Adrenal gland (tissue), 12 donors: ENCODE data around the gene DEPDC1B. TPM values are rescaled to one million over a fixed set of nuclear protein-coding genes. Genes with fewer than 3 reads are reported as not detected.
"Not testable (repeated sequence)": the region's sequence is repeated elsewhere in the genome, so short reads cannot be mapped to it uniquely, and the experiment has no call there.

Source experiments
- DNase-seq, 7 donors: peaks; one replicate each; pipeline ENCODE4 v3.0.0-alpha.2; 2019 to 2020
- H3K27ac ChIP-seq, 5 donors: fragments of 200-600 bp; sonication (generic) in 4 of 5; 1 replicate in 3 of 5; 2 replicates in 2 of 5; pipeline versions ENCODE4 v1.5.1 to v1.8.0; 2016 to 2020; ENCODE audit warnings: mild to moderate bottlenecking in 1 of 5
- H3K27me3 ChIP-seq: fragments of 200-600 bp; 2 replicates; pipeline ENCODE4 v1.8.0; 2021
- H3K36me3 ChIP-seq, 2 donors: fragments of 200-600 bp; replicated peaks in 1 of 2; 1 replicate in 1 of 2; 2 replicates in 1 of 2; pipeline versions ENCODE4 v1.5.1 to v1.8.0; 2018 to 2022
- H3K4me1 ChIP-seq, 2 donors: fragments of 200-600 bp; replicated peaks in 1 of 2; 1 replicate in 1 of 2; 2 replicates in 1 of 2; pipeline versions ENCODE4 v1.5.1 to v1.8.0; 2018 to 2021
- H3K4me3 ChIP-seq, 4 donors: fragments of 200-600 bp; sonication (generic) in 3 of 4; one replicate each; pipeline ENCODE4 v1.5.1; 2016 to 2018
- H3K9me3 ChIP-seq, 3 donors: fragments of 200-600 bp; sonication (generic) in 1 of 3; replicated peaks in 1 of 3; 1 replicate in 2 of 3; 2 replicates in 1 of 3; pipeline versions ENCODE4 v1.5.1 to v1.8.0; 2016 to 2021
- POLR2A ChIP-seq, 2 donors: fragments of 450-650 bp; IDR thresholded peaks; one replicate each; pipeline ENCODE4 v1.6.1; 2017; ENCODE audit warnings: antibody characterized with exemption in 2 of 2, mild to moderate bottlenecking in 2 of 2, moderate library complexity in 1 of 2
- WGBS, 4 donors: extraction: QIAGEN DNeasy Blood & Tissue Kit in 2 of 4; methylation state at CpG; one replicate each; pipeline versions ENCODE4 v1.1.5 to v1.1.7; 2013 to 2017; 5-methylcytosine and 5-hydroxymethylcytosine counted together
- intact Hi-C, 2 donors: fragments of 100-400 bp; cut with DNase I; formaldehyde crosslinking; loops; one replicate each; pipeline versions ENCODE4 v1.14.1 to v1.15.0; 2022 to 2023
- polyA plus RNA-seq, 3 donors: library from polyadenylated mRNA; stranded (reverse); fragments of 200-250 nt in 2 of 3; fragments of 350-450 nt in 1 of 3; fragmentation: Illumina TruSeq in 1 of 3; extraction: RNeasy Lipid Tissue Mini Kit (QIAGEN cat#74804) in 1 of 3; gene quantifications; one replicate each; pipeline ENCODE4 v1.2.3, GENCODE V29; 2013 to 2014
- total RNA-seq, 9 donors: library from RNA; depleted of rRNA in 4 of 9; stranded (reverse); fragments of >200 nt in 4 of 9; fragments of 120-200 nt in 1 of 9; fragmentation: NEBNext Ultra II Directional in 1 of 9; extraction: Animal tissue kit (Norgen Biotek cat#: 25700) in 1 of 9; gene quantifications; one replicate each; pipeline versions ENCODE4 v1.1.0 to v1.2.4, GENCODE V29; 2013 to 2023
- TF ChIP-seq, protein P1 (sequence below), 6 experiments: fragments of 450-650 bp in 4 of 6; fragments of 200-600 bp in 2 of 6; sonication (generic) in 1 of 6; IDR thresholded peaks; 1 replicate in 5 of 6; 2 replicates in 1 of 6; pipeline versions ENCODE4 v1.5.1 to v1.8.0; 2016 to 2021; ENCODE audit warnings: antibody characterized with exemption in 6 of 6, mild to moderate bottlenecking in 2 of 6, moderate library complexity in 1 of 6
- donor health status: healthy with polysubstance abuse.
- donor health status: Bipolar disorder and iron deficiency.
- donor health status: DM: yes; HTN: yes; CAD: no.
- donor health status: DM: no; HTN: no; CAD: no.
- donor health status: DM: no; HTN: no; CAD: no.
- donor health status: DM: yes; HTN: yes; CAD: no.

DEPDC1B gene
- total and polyA plus RNA-seq, 12 donors = 0.08 to 7.0 (median 0.36) TPM; not detected in 1

GRCh38 chr5:60712950-60713349, 13.0 kb upstream of the DEPDC1B start:
- no peaks in the 10 kb centered on the region for H3K27me3 ChIP-seq
- H3K4me1 ChIP-seq = no peaks in the 10 kb centered on the region
- DNase-seq = no peak
- no peaks in the 10 kb centered on the region for H3K9me3 ChIP-seq
- intact Hi-C loops = no loop called here
- H3K36me3 ChIP-seq = no peaks in the 10 kb centered on the region
- no peak overlapping the region for H3K27ac ChIP-seq
- WGBS, 4 donors = 85 to 95% (median 91%) methylated on average over 5 of the region's 5 CpGs
- TF ChIP-seq, protein P1, sequence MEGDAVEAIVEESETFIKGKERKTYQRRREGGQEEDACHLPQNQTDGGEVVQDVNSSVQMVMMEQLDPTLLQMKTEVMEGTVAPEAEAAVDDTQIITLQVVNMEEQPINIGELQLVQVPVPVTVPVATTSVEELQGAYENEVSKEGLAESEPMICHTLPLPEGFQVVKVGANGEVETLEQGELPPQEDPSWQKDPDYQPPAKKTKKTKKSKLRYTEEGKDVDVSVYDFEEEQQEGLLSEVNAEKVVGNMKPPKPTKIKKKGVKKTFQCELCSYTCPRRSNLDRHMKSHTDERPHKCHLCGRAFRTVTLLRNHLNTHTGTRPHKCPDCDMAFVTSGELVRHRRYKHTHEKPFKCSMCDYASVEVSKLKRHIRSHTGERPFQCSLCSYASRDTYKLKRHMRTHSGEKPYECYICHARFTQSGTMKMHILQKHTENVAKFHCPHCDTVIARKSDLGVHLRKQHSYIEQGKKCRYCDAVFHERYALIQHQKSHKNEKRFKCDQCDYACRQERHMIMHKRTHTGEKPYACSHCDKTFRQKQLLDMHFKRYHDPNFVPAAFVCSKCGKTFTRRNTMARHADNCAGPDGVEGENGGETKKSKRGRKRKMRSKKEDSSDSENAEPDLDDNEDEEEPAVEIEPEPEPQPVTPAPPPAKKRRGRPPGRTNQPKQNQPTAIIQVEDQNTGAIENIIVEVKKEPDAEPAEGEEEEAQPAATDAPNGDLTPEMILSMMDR (IDR thresholded peaks at IDR 0.05) = no peak
- TF ChIP-seq POLR2A (IDR thresholded peaks at IDR 0.05) = no peak
- no peak overlapping the region for H3K4me3 ChIP-seq

- H3K36me3 ChIP-seq, H3K4me3 ChIP-seq, H3K27ac ChIP-seq, intact Hi-C loops, H3K27me3 ChIP-seq, H3K9me3 ChIP-seq, DNase-seq, H3K4me1 ChIP-seq: not testable (repeated sequence)
- WGBS, 4 donors = 61 to 81% (median 76%) methylated on average over 3 of the region's 3 CpGs
These were observed 11.9 kb upstream of the DEPDC1B start for GRCh38 chr5:60711892-60712291.

- 40 to 53% (median 49%) methylated on average over 3 of the region's 3 CpGs for WGBS, 4 donors
- H3K9me3 ChIP-seq = no peaks in the 10 kb centered on the region
- no peak for TF ChIP-seq POLR2A (IDR thresholded peaks at IDR 0.05)
- TF ChIP-seq, protein P1 (IDR thresholded peaks at IDR 0.05) = no peak
- H3K36me3 ChIP-seq = no peaks in the 10 kb centered on the region
- no peaks in the 10 kb centered on the region for H3K27me3 ChIP-seq
- no peak overlapping the region for H3K4me3 ChIP-seq
- H3K4me1 ChIP-seq = no peaks in the 10 kb centered on the region
- intact Hi-C loops = no loop called here
- H3K27ac ChIP-seq = no peak overlapping the region
- DNase-seq = no peak
These were observed 10.4 kb upstream of the DEPDC1B start for GRCh38 chr5:60710362-60710761.

GRCh38 chr5:60705144-60705543, 5.2 kb upstream of the DEPDC1B start:
- H3K4me1 ChIP-seq = peaks cover 0 to 10% of the 10 kb centered on the region in 2 donors
- no peak for DNase-seq
- intact Hi-C loops = no loop called here
- H3K27me3 ChIP-seq = no peaks in the 10 kb centered on the region
- no peaks in the 10 kb centered on the region for H3K36me3 ChIP-seq
- no peak overlapping the region for H3K4me3 ChIP-seq
- no peaks in the 10 kb centered on the region for H3K9me3 ChIP-seq
- H3K27ac ChIP-seq = no peak overlapping the region
- TF ChIP-seq POLR2A (IDR thresholded peaks at IDR 0.05) = no peak
- TF ChIP-seq, protein P1 (IDR thresholded peaks at IDR 0.05) = no peak

DNA sequence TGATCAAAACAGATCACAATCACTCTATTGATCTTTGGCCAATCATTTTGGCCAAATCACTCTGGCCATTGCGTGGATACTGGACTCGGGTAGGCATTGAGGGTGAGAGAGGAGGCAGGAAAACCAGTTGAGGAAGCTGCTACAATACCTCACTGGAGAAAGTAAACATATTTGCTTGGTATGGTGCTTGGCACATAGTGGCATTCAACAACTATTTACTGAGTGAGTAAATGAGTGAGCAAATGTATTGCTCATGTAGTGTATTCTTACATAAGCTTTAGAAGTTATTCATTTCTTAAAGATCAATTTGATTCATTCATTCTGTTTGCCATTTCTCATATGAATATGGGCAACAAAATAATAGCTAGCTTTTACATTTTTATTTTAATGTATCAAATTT, 4.0 kb upstream of the DEPDC1B start:
- Histone ChIP-seq H3K4me1 (peaks cover 0 to 15% of the 10 kb centered on the region in 2 donors), H3K27me3 (no peaks in the 10 kb centered on the region), H3K9me3 (no peaks in the 10 kb centered on the region), H3K36me3 (no peaks in the 10 kb centered on the region), H3K4me3 (no peak overlapping the region), H3K27ac (no peak overlapping the region)
- TF ChIP-seq POLR2A (IDR thresholded peaks at IDR 0.05) = no peak
- TF ChIP-seq, protein P1 (IDR thresholded peaks at IDR 0.05) = no peak
- 82 to 95% (median 88%) methylated on average over 2 of the region's 2 CpGs for WGBS, 4 donors
- no peak for DNase-seq
- intact Hi-C loops = no loop called here
